HG03460 (cell line): ENCODE measurements around the gene ASRGL1.

Experiments used
- ATAC-seq: cut with Tn5 transposase; IDR thresholded peaks from one replicate; pipeline ENCODE4 v1.9.1; 2021; ENCODE audit not compliant: unreplicated experiment

The ASRGL1 gene

GRCh38 chr11:62439785-62440602, 102.7 kb downstream of the ASRGL1 start:
- ATAC-seq: no peak
